NB4 (cell line): ENCODE measurements around the gene KDM4C.

Experiments used
- CTCF ChIP-seq: IDR thresholded peaks from one replicate; pipeline ENCODE4 v1.5.1; 2012; ENCODE audit warnings: low read depth, low read length
- MAX ChIP-seq: IDR thresholded peaks from 2 replicates; pipeline ENCODE4 v1.6.1; 2011; ENCODE audit warnings: low read depth, low read length
- MYC ChIP-seq: IDR thresholded peaks from 2 replicates; pipeline ENCODE4 v1.6.1; 2011; ENCODE audit warnings: low read depth, low read length
- POLR2A ChIP-seq: IDR thresholded peaks from 2 replicates; pipeline ENCODE4 v1.6.1; 2011; ENCODE audit warnings: mild to moderate bottlenecking; ENCODE audit not compliant: insufficient read length; ENCODE audit errors: extremely low read depth

GRCh38 chr9:6873857-6874256, 116.1 kb downstream of the KDM4C start:
- no peak for TF ChIP-seq CTCF
- no peak for TF ChIP-seq POLR2A
- no peak for TF ChIP-seq MYC
- no peak for TF ChIP-seq MAX
